KMS-11 (cell line): Measurements from ENCODE around the gene POLR2F.

Source experiments
- H2AFZ ChIP-seq: fragments of 200-600 bp; sonication (generic); 2 replicates; pipeline ENCODE4 v1.6.1; 2016; ENCODE audit warnings: antibody characterized with exemption, mixed run types, low read depth
- H3K27ac ChIP-seq: fragments of 200-600 bp; sonication (generic); 2 replicates; pipeline ENCODE4 v1.6.1; 2016; ENCODE audit warnings: mild to moderate bottlenecking, mixed run types
- H3K27me3 ChIP-seq: fragments of 200-600 bp; sonication (generic); 2 replicates; pipeline ENCODE4 v1.6.1; 2017; ENCODE audit warnings: mild to moderate bottlenecking, low read depth, mixed run types, moderate library complexity; ENCODE audit not compliant: insufficient read depth
- H3K36me3 ChIP-seq: fragments of 200-600 bp; sonication (generic); 2 replicates; pipeline ENCODE4 v1.6.1; 2017; ENCODE audit warnings: mild to moderate bottlenecking, mixed run types; ENCODE audit not compliant: insufficient read depth
- H3K4me1 ChIP-seq: fragments of 200-600 bp; sonication (generic); 2 replicates; pipeline ENCODE4 v1.6.1; 2016; ENCODE audit warnings: mild to moderate bottlenecking, low read depth, mixed run types; ENCODE audit not compliant: poor library complexity, severe bottlenecking
- H3K4me2 ChIP-seq: fragments of 200-600 bp; sonication (generic); 2 replicates; pipeline ENCODE4 v1.7.0; 2016; ENCODE audit warnings: mild to moderate bottlenecking, mixed run types
- H3K4me3 ChIP-seq: fragments of 200-600 bp; sonication (generic); IDR thresholded peaks from 2 replicates; pipeline ENCODE4 v1.6.1; 2017; ENCODE audit warnings: low read depth, low read length, mixed read lengths; ENCODE audit not compliant: insufficient read depth
- H3K79me2 ChIP-seq: fragments of 200-600 bp; sonication (generic); 2 replicates; pipeline ENCODE4 v1.6.1; 2016; ENCODE audit warnings: low read depth, mixed run types; ENCODE audit not compliant: insufficient read depth
- H3K9ac ChIP-seq: fragments of 200-600 bp; sonication (generic); 2 replicates; pipeline ENCODE4 v1.6.1; 2016; ENCODE audit warnings: mild to moderate bottlenecking, mixed run types
- H4K20me1 ChIP-seq: fragments of 200-600 bp; sonication (generic); 2 replicates; pipeline ENCODE4 v1.6.1; 2016; ENCODE audit warnings: mild to moderate bottlenecking, mixed run types; ENCODE audit not compliant: insufficient read depth
- CTCF ChIP-seq: fragments of 200-600 bp; sonication (generic); conservative IDR thresholded peaks from 2 replicates; pipeline ENCODE4 v1.6.1; 2017; ENCODE audit warnings: low read depth, mild to moderate bottlenecking, antibody characterized with exemption, low read length, moderate library complexity, mixed read lengths

POLR2F gene

GRCh38 chr22:37926358-37926757 lies 27.1 kb upstream of the POLR2F start:
- Histone ChIP-seq H3K27ac (no peak overlapping the region), H2AFZ (no peak overlapping the region), H3K4me1 (no peaks in the 10 kb centered on the region), H4K20me1 (no peaks in the 10 kb centered on the region), H3K79me2 (no peaks in the 10 kb centered on the region), H3K9ac (no peak overlapping the region), H3K36me3 (no peaks in the 10 kb centered on the region), H3K4me2 (no peak overlapping the region), H3K27me3 (no peaks in the 10 kb centered on the region), H3K4me3 (no peak overlapping the region)
- TF ChIP-seq CTCF, result no peak

DNA sequence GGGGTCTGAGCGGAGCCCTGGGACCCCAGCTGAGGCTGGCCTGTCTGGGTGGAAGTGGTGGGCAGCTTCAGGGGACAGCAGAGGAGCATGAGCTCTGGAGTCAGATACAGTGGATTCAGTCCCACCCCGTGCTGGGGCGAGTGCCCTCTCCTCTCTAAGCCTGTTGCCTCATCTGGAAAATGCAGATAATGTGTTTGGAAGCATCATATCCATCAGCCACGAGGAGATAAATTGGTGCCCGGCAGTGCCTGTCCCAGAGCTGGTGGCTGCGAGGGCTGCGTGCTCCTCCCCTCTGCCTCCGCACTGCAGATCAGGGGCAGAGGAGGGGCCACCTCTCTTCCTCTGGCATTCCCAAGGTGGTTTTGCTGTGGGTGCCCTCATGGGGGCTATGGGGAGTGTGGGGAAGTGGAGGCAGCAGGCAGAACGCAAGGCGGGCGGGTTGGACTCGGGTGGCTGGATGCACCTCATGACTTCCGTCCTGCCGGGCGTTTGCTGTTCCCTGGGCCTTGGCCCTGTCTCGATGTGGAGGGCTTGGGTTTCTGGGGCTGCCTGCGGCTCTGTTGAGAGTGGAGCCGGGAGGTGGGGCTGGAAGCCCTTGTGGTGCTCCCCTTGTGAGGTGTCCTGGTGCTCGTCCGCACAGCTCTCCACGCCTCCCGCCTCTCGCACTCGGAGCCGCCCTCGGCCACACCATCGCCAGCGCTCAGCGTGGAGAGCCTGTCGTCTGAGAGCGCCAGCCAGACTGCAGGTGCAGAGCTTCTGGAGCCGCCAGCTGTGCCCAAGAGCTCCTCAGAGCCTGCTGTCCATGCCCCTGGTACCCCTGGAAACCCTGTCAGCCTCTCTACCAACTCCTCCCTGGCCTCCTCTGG lies 26.5 kb upstream of the POLR2F start:
- no peak overlapping the region for H3K27ac ChIP-seq
- H3K4me3 ChIP-seq, result no peak overlapping the region
- no peaks in the 10 kb centered on the region for H3K36me3 ChIP-seq
- no peaks in the 10 kb centered on the region for H4K20me1 ChIP-seq
- H3K27me3 ChIP-seq, result no peaks in the 10 kb centered on the region
- no peaks in the 10 kb centered on the region for H3K4me1 ChIP-seq
- no peak overlapping the region for H3K4me2 ChIP-seq
- no peak for TF ChIP-seq CTCF
- H2AFZ ChIP-seq, result no peak overlapping the region
- H3K79me2 ChIP-seq, result no peaks in the 10 kb centered on the region
- H3K9ac ChIP-seq, result no peak overlapping the region

- no peaks in the 10 kb centered on the region for H3K79me2 ChIP-seq
- no peak overlapping the region for H3K27ac ChIP-seq
- H3K27me3 ChIP-seq, result no peaks in the 10 kb centered on the region
- TF ChIP-seq CTCF, result no peak
- H3K4me1 ChIP-seq, result no peaks in the 10 kb centered on the region
- H2AFZ ChIP-seq, result no peak overlapping the region
- H3K9ac ChIP-seq, result no peak overlapping the region
- H4K20me1 ChIP-seq, result no peaks in the 10 kb centered on the region
- no peaks in the 10 kb centered on the region for H3K36me3 ChIP-seq
- H3K4me3 ChIP-seq, result no peak overlapping the region
- H3K4me2 ChIP-seq, result no peak overlapping the region
These were observed 25.9 kb upstream of the POLR2F start for GRCh38 chr22:37927637-37927936.

DNA sequence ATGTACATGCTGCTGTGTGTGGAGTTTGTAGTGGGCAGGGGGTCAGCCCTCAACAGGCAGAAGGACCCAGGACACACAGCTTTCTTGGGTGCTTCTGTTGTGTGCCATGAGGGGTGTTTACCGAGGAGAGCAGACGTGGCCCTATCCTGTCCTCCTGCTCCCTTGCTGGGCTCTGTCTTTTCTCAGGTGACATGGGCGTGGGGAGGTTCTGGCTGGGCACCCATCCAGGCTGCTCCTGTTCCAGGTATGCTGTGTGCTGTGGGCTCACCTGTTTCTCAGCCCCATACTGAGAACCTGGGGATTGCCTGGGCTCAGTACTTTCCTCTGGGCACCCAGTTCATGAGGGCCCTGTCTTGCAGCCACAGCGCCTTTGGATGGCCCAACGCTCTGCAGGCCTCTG lies 24.1 kb upstream of the POLR2F start:
- no peak overlapping the region for H3K4me2 ChIP-seq
- H3K4me3 ChIP-seq, result no peak overlapping the region
- no peaks in the 10 kb centered on the region for H3K36me3 ChIP-seq
- no peaks in the 10 kb centered on the region for H3K27me3 ChIP-seq
- no peak for TF ChIP-seq CTCF
- H3K27ac ChIP-seq, result no peak overlapping the region
- no peaks in the 10 kb centered on the region for H3K79me2 ChIP-seq
- no peak overlapping the region for H3K9ac ChIP-seq
- H4K20me1 ChIP-seq, result no peaks in the 10 kb centered on the region
- peaks cover 9% of the 10 kb centered on the region for H3K4me1 ChIP-seq
- H2AFZ ChIP-seq, result no peak overlapping the region
